ENCODE data around the gene TAMALIN.

The TAMALIN gene

GRCh38 chr12:52041035-52041434 is 34.3 kb downstream of the TAMALIN start:
- no peak for TF ChIP-seq CTCF (IDR thresholded peaks at IDR 0.05; ENCODE audit: low read depth, low read length, missing control alignments)
- no peak for DNase-seq (ENCODE audit: extremely low read depth, low read depth)
- no peak overlapping the region for H3K4me3 ChIP-seq (replicated peaks; ENCODE audit: low read depth, low read length)

GRCh38 chr12:52041695-52042123 is 35.0 kb downstream of the TAMALIN start:
- TF ChIP-seq CTCF (IDR thresholded peaks at IDR 0.05; ENCODE audit: low read depth, low read length, missing control alignments) = no peak
- DNase-seq (ENCODE audit: extremely low read depth, low read depth) = no peak
- H3K4me3 ChIP-seq (replicated peaks; ENCODE audit: low read depth, low read length) = no peak overlapping the region

GRCh38 chr12:52042706-52043385 is 36.1 kb downstream of the TAMALIN start:
- no peak for TF ChIP-seq CTCF (IDR thresholded peaks at IDR 0.05; ENCODE audit: low read depth, low read length, missing control alignments)
- no peak for DNase-seq (ENCODE audit: extremely low read depth, low read depth)

GRCh38 chr12:52043386-52044212 is 36.9 kb downstream of the TAMALIN start:
- no peak for DNase-seq (ENCODE audit: extremely low read depth, low read depth)
- no peak overlapping the region for H3K4me3 ChIP-seq (replicated peaks; ENCODE audit: low read depth, low read length)
- no peak for TF ChIP-seq CTCF (IDR thresholded peaks at IDR 0.05; ENCODE audit: low read depth, low read length, missing control alignments)

More at GRCh38 chr12:52042706-52043385, 36.1 kb downstream of the TAMALIN start:
- H3K4me3 ChIP-seq (replicated peaks; ENCODE audit: low read depth, low read length) = no peak overlapping the region

GRCh38 chr12:52044292-52044983 is 37.7 kb downstream of the TAMALIN start:
- no peak for DNase-seq (ENCODE audit: extremely low read depth, low read depth)
- no peak for TF ChIP-seq CTCF (IDR thresholded peaks at IDR 0.05; ENCODE audit: low read depth, low read length, missing control alignments)
- no peak overlapping the region for H3K4me3 ChIP-seq (replicated peaks; ENCODE audit: low read depth, low read length)

GRCh38 chr12:52045794-52046199 is 39.1 kb downstream of the TAMALIN start:
- no peak overlapping the region for H3K4me3 ChIP-seq (replicated peaks; ENCODE audit: low read depth, low read length)
- DNase-seq (ENCODE audit: extremely low read depth, low read depth) = no peak
- no peak for TF ChIP-seq CTCF (IDR thresholded peaks at IDR 0.05; ENCODE audit: low read depth, low read length, missing control alignments)

Data from HFF-Myc (cell line).